ENCODE measurements around the gene PCOLCE2.

DNA sequence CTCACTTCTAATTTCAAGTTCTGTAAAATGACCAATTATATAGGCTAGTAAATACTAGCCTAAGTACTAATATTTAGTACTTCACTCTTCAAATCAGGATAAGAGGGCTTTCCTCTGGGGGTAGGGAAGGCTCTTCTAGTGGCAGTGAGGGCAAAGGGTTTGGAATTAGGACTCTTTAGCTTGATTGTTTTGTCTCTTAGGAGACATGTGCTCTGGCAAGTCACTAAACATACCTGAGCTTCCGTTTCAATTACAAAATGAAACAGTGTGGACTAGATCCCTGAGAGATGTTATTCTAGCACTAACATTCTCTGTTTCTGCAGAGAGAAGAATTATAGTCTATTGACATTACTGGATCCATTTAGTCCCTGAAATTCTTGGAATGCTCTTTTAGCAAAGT, 71.5 kb downstream of the PCOLCE2 start:
- TF ChIP-seq GATA2 (IDR thresholded peaks at IDR 0.05; ENCODE audit: low read depth, low read length) (no peak), GATA3 (IDR thresholded peaks at IDR 0.05; ENCODE audit: low read depth, low read length) (no peak)
